K562 (cell line): ENCODE data around the gene NME4. TPM values are rescaled to one million over a fixed set of nuclear protein-coding genes. Genes with fewer than 3 reads are reported as not detected.
A peak's percentile ranks its signal among the peaks of the same experiment; 100 is the strongest.

Experiments
- ATAC-seq: fragments of 200-7000 bp; cut with Tn5 transposase; 3 replicates; pipeline ENCODE4 v1.9.1; 2020; ENCODE audit warnings: moderate library complexity
- BruUV-seq: library from RNA; stranded (reverse); fragments of 400-500 nt; replicated peaks from 2 replicates; lab custom pipeline; 2021; lab: Mats Ljungman, UMichigan
- CTCF ChIA-PET: fragments of 300-600 bp; formaldehyde crosslinking; extraction: SDS; loops from one replicate; lab custom pipeline; 2021; ENCODE audit warnings: low intra/inter-chr PET ratio; lab: Yijun Ruan, JAX
- POLR2A ChIA-PET: fragments of 300-600, 350-650 bp; sonication (Branson Sonifier 250); formaldehyde crosslinking; extraction: SDS; loops from one replicate; lab custom pipeline; 2021; ENCODE audit warnings: antibody characterized with exemption, inconsistent platforms; lab: Yijun Ruan, JAX
- DNase-seq, 4 experiments: peaks; one replicate each; pipeline versions ENCODE4 v3.0.0 to v3.0.0-alpha.2; 2011 to 2018; ENCODE audit warnings: low spot score in 3 of 4, mixed read lengths in 3 of 4; ENCODE audit errors: extremely low read depth in 1 of 4
- FAIRE-seq: peaks from 2 replicates; lab custom pipeline; 2011; peaks lifted over from hg19 to GRCh38; lab: Jason Lieb, UNC
- H2AFZ ChIP-seq: 2 replicates; pipeline ENCODE4 v1.6.0; 2011; ENCODE audit warnings: low read depth, low read length, control low read depth, inconsistent platforms
- H3K27ac ChIP-seq: fragments of 200-600 bp; 3 replicates; pipeline ENCODE4 v1.8.0; 2011; ENCODE audit warnings: low read depth, mild to moderate bottlenecking, control low read depth, inconsistent platforms, low read length, moderate library complexity, mixed read lengths; ENCODE audit errors: extremely low read depth
- H3K27me3 ChIP-seq, 2 experiments: fragments of 300-600 bp in 1 of 2; 2 replicates in 1 of 2; 3 replicates in 1 of 2; pipeline versions ENCODE4 v1.6.0 to v1.8.0; 2011; ENCODE audit warnings: inconsistent platforms in 2 of 2, low read length in 2 of 2, mild to moderate bottlenecking in 1 of 2, mixed read lengths in 1 of 2, moderate library complexity in 1 of 2; ENCODE audit not compliant: control insufficient read depth in 2 of 2, insufficient read depth in 2 of 2
- H3K36me3 ChIP-seq: fragments of 300-600 bp; 3 replicates; pipeline ENCODE4 v1.8.0; 2011; ENCODE audit warnings: mild to moderate bottlenecking, low read length, inconsistent platforms; ENCODE audit not compliant: control insufficient read depth, insufficient read depth
- H3K4me1 ChIP-seq, 2 experiments: fragments of 200-600 bp in 1 of 2; replicated peaks in 1 of 2; 2 replicates in 1 of 2; 3 replicates in 1 of 2; pipeline versions ENCODE4 v1.5.1 to v1.8.0; 2011; ENCODE audit warnings: inconsistent platforms in 2 of 2, low read length in 2 of 2, mild to moderate bottlenecking in 1 of 2, mixed read lengths in 1 of 2, moderate library complexity in 1 of 2; ENCODE audit not compliant: control insufficient read depth in 2 of 2, insufficient read depth in 2 of 2
- H3K4me2 ChIP-seq: 2 replicates; pipeline ENCODE4 v1.6.1; 2011; ENCODE audit warnings: low read length, control low read depth, inconsistent platforms, mixed read lengths; ENCODE audit not compliant: insufficient read depth
- H3K4me3 ChIP-seq: fragments of 200-600 bp; sonication (generic), shearing (Covaris generic); 2 replicates; pipeline ENCODE4 v1.5.1; 2016; ENCODE audit warnings: control low read depth, inconsistent platforms
- H3K79me2 ChIP-seq: fragments of 200-600 bp; 3 replicates; pipeline ENCODE4 v1.8.0; 2011; ENCODE audit warnings: low read length, inconsistent platforms; ENCODE audit not compliant: control insufficient read depth, insufficient read depth
- H3K9ac ChIP-seq, 2 experiments: 2 replicates each; pipeline versions ENCODE4 v1.6.0 to v1.6.1; 2011; ENCODE audit warnings: low read depth in 2 of 2, low read length in 2 of 2, control low read depth in 1 of 2, inconsistent platforms in 1 of 2, mild to moderate bottlenecking in 1 of 2, mixed read lengths in 1 of 2; ENCODE audit not compliant: insufficient read depth in 1 of 2
- H3K9me1 ChIP-seq: one replicate; pipeline ENCODE4 v1.6.0; 2011; ENCODE audit warnings: inconsistent platforms, mild to moderate bottlenecking, low read length, moderate library complexity; ENCODE audit not compliant: control insufficient read depth, insufficient read depth
- H3K9me3 ChIP-seq: replicated peaks from 2 replicates; pipeline ENCODE4 v1.5.1; 2011; ENCODE audit warnings: low read depth, low read length, inconsistent platforms; ENCODE audit not compliant: control insufficient read depth, insufficient read depth
- H4K20me1 ChIP-seq: replicated peaks from 2 replicates; pipeline ENCODE4 v1.6.1; 2011; ENCODE audit warnings: low read length, inconsistent platforms, mixed read lengths; ENCODE audit not compliant: control insufficient read depth, insufficient read depth
- CBX3 ChIP-seq, 2 experiments: IDR thresholded peaks; 1 replicate in 1 of 2; 2 replicates in 1 of 2; pipeline ENCODE4 v1.6.1; 2012; ENCODE audit warnings: inconsistent platforms in 2 of 2, low read length in 2 of 2, borderline replicate concordance in 1 of 2, control low read depth in 1 of 2
- CC2D1A ChIP-seq: fragments of 450-650 bp; IDR thresholded peaks from 2 replicates; pipeline ENCODE4 v1.6.1; 2017; ENCODE audit warnings: mild to moderate bottlenecking
- CREB1 ChIP-seq, 2 experiments: sonication (generic) in 1 of 2; formaldehyde crosslinking in 1 of 2; IDR thresholded peaks; 2 replicates each; pipeline versions ENCODE4 v1.6.1 to v1.8.0; 2012 to 2022; ENCODE audit warnings: inconsistent platforms in 1 of 2, mild to moderate bottlenecking in 1 of 2, missing genetic modification reagents in 1 of 2, moderate library complexity in 1 of 2
- LCOR ChIP-seq: sonication (generic); formaldehyde crosslinking; IDR thresholded peaks from 2 replicates; pipeline ENCODE4 v1.8.0; 2022; ENCODE audit warnings: mild to moderate bottlenecking, missing genetic modification reagents
- MTA3 ChIP-seq: fragments of 450-650 bp; formaldehyde crosslinking; IDR thresholded peaks from 2 replicates; pipeline ENCODE4 v1.6.1; 2017; ENCODE audit warnings: mild to moderate bottlenecking, borderline replicate concordance
- SAFB2 ChIP-seq: fragments of 200-400 bp; formaldehyde crosslinking; IDR thresholded peaks from 2 replicates; pipeline ENCODE4 v1.6.1; 2018; ENCODE audit warnings: borderline replicate concordance, low read length, low read depth, moderate library complexity; ENCODE audit not compliant: severe bottlenecking
- SRF ChIP-seq, 2 experiments: fragments of 250-450, 450-650 bp in 1 of 2; sonication (Bioruptor Pico) in 1 of 2; sonication (generic) in 1 of 2; formaldehyde crosslinking; IDR thresholded peaks; 2 replicates each; pipeline versions ENCODE4 v1.5.0 to v1.5.1; 2020 to 2022; ENCODE audit warnings: mild to moderate bottlenecking in 1 of 2, missing genetic modification reagents in 1 of 2
- STAG1 ChIP-seq: sonication (generic); formaldehyde crosslinking; IDR thresholded peaks from 2 replicates; pipeline ENCODE4 v1.5.0; 2020; ENCODE audit warnings: missing genetic modification reagents, borderline replicate concordance
- ZEB2 ChIP-seq: fragments of 450-650 bp; IDR thresholded peaks from 2 replicates; pipeline ENCODE4 v1.6.1; 2016
- ZHX1 ChIP-seq: fragments of 150-350 bp; conservative IDR thresholded peaks from 2 replicates; pipeline ENCODE4 v1.6.1; 2014; ENCODE audit warnings: low read length
- ZKSCAN1 ChIP-seq: fragments of 150-350 bp; IDR thresholded peaks from 2 replicates; pipeline ENCODE4 v1.6.1; 2016; ENCODE audit warnings: low read depth, low read length
- ZNF280A ChIP-seq: fragments of 450-650 bp; IDR thresholded peaks from 2 replicates; pipeline ENCODE4 v1.6.1; 2018; ENCODE audit warnings: mild to moderate bottlenecking, low read depth; ENCODE audit not compliant: partially characterized antibody
- WGBS: fragments of 100-300 bp; shearing (Covaris generic); methylation state at CpG from one replicate; pipeline ENCODE4 v1.1.6; 2016; ENCODE audit warnings: low coverage, mixed read lengths; ENCODE audit not compliant: insufficient coverage; ENCODE audit errors: missing lambda C conversion rate; 5-methylcytosine and 5-hydroxymethylcytosine counted together
- in situ Hi-C: fragments of 300-500 bp; cut with MboI; formaldehyde crosslinking; loops from 4 replicates; pipeline ENCODE4 v1.15.0; 2018; ENCODE audit warnings: inconsistent platforms, mixed read lengths
- intact Hi-C: fragments of 100-400 bp; cut with micrococcal nuclease; formaldehyde crosslinking; loops from 2 replicates; pipeline ENCODE4 v1.14.2; 2022
- polyA plus RNA-seq, 8 experiments: library from polyadenylated mRNA; depleted of rRNA in 4 of 8; stranded (reverse) in 5 of 8; unstranded in 3 of 8; fragments of >200 nt; fragmentation: Nextera tagmentation in 2 of 8; fragmentation: Illumina TruSeq in 1 of 8; extraction: Ambion mirVana in 2 of 8; extraction: Trizol in 1 of 8; gene quantifications; 2 replicates each; pipeline versions ENCODE4 v1.2.1 to v1.2.3, GENCODE V29; 2011 to 2014; ENCODE audit warnings: inconsistent platforms in 1 of 8, missing spikeins in 1 of 8
- total RNA-seq, 7 experiments: library from RNA; depleted of rRNA in 6 of 7; stranded (reverse); fragments of >200 nt in 6 of 7; fragmentation: Illumina TruSeq in 2 of 7; extraction: Trizol in 2 of 7; gene quantifications; 2 replicates each; pipeline versions ENCODE4 v1.2.1 to v1.2.3, GENCODE V29; 2011 to 2021; ENCODE audit warnings: low replicate concordance in 1 of 7
- TF ChIP-seq, protein P1 (sequence below): sonication (generic); IDR thresholded peaks from 2 replicates; pipeline ENCODE4 v1.6.1; 2016
- TF ChIP-seq, protein P2 (sequence below): fragments of 200-800 bp; sonication (Bioruptor generic); IDR thresholded peaks from 2 replicates; pipeline ENCODE4 v1.6.1; 2017; ENCODE audit warnings: missing genetic modification characterization, missing compliant biosample characterization

NME4 gene
- total and polyA plus RNA-seq, 9 of the 15 experiments (the other 6 are each of a cell fraction or from before 2014, with no cell fraction given) = 15.4 to 264 (median 139) TPM

DNA sequence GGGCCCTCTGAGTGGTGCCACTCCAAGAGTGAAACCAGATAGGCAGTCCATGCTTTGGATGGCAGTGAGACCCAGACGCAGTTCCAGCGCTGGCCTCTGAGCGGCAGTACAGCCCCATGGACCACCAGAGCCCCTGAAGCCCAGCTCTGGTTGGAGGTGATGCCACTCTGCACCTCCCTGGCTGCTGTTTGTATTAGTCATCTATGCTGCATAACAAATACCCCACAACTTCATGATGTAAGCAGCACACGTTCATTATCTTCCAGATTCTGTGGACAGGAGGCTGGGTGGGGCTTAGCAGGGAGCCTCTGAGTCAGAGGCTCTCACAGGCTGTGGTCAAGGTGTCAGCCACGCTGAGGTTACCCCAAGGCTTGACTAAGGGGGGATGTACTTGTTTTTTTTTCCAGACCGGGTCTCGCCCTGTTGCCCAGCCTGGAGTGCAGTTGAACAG lies 5.1 kb upstream of the NME4 start:
- no TSS peak for BruUV-seq
- H3K4me2 ChIP-seq = no peak overlapping the region
- H3K79me2 ChIP-seq = peaks cover 18% of the 10 kb centered on the region
- ChIA-PET POLR2A (interaction anchor here (0.5 to 1.0 kb wide), 2 partner anchors 24 to 229 kb away, joined by 3 read pairs; no protein-coding TSS in a partner anchor), CTCF (interaction anchor here (0.7 kb wide), 1 partner anchor 349 kb away, joined by 4 read pairs; the partner anchor contains the start of gene CIAO3)
- H2AFZ ChIP-seq = no peak overlapping the region
- peak; percentile 54 for FAIRE-seq
- in situ Hi-C loops (loop anchor here (10.0 kb wide), 1 partner anchor 283 kb away; the partner anchor contains the start of gene RHBDL1), intact Hi-C loops (loop anchor here (10.0 kb wide), 2 partner anchors 93 to 273 kb away; partner anchors contain the start of gene RHOT2)
- no peak overlapping the region for H3K9ac ChIP-seq
- H3K9me3 ChIP-seq = peaks cover 3% of the 10 kb centered on the region; the same call in 1 of the 2 replicates
- H3K4me3 ChIP-seq = no peak overlapping the region
- 72% methylated on average over 7 of the region's 7 CpGs for WGBS
- no peaks in the 10 kb centered on the region for H3K36me3 ChIP-seq
- no peak overlapping the region for H3K27ac ChIP-seq
- H3K4me1 ChIP-seq = peaks cover 7 to 42% of the 10 kb centered on the region in 2 experiments
- H3K27me3 ChIP-seq = no peaks in the 10 kb centered on the region
- H3K9me1 ChIP-seq = no peaks in the 10 kb centered on the region
- ATAC-seq = peak; percentile 72
- DNase-seq = peak; percentile 56 to 76 (median 68)
- no peaks in the 10 kb centered on the region for H4K20me1 ChIP-seq
- TF ChIP-seq ZKSCAN1 = peak; percentile 68; the same call in 1 of the 2 replicates
- no peak for TF ChIP-seq SRF (CRISPR knock-in tag; IDR thresholded peaks at IDR 0.05)
- 0 out of 2 replicates have a peak, but pooled peaks have one; percentile 64 for TF ChIP-seq MTA3
- TF ChIP-seq, protein P1, sequence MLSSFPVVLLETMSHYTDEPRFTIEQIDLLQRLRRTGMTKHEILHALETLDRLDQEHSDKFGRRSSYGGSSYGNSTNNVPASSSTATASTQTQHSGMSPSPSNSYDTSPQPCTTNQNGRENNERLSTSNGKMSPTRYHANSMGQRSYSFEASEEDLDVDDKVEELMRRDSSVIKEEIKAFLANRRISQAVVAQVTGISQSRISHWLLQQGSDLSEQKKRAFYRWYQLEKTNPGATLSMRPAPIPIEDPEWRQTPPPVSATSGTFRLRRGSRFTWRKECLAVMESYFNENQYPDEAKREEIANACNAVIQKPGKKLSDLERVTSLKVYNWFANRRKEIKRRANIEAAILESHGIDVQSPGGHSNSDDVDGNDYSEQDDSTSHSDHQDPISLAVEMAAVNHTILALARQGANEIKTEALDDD = no peak
- TF ChIP-seq CBX3 (IDR thresholded peaks at IDR 0.05; ENCODE audit: borderline replicate concordance in 1 of 2, low read length in 2 of 2) = peak in 1 of 2 experiments; percentile 100; a peak in 2 of 3 replicates
- TF ChIP-seq CREB1 (IDR thresholded peaks at IDR 0.05) = no peak
- peak; percentile 45; the same call in 1 of the 2 replicates for TF ChIP-seq CREB1 (CRISPR knock-in tag; IDR thresholded peaks at IDR 0.05)
- peak; percentile 77 for TF ChIP-seq STAG1 (CRISPR knock-in tag)
- peak; percentile 78 for TF ChIP-seq ZNF280A
- no peak for TF ChIP-seq SAFB2
- peak; percentile 37; the same call in 1 of the 2 replicates for TF ChIP-seq LCOR
- peak; percentile 43; the same call in 1 of the 2 replicates for TF ChIP-seq ZEB2
- TF ChIP-seq, protein P2, sequence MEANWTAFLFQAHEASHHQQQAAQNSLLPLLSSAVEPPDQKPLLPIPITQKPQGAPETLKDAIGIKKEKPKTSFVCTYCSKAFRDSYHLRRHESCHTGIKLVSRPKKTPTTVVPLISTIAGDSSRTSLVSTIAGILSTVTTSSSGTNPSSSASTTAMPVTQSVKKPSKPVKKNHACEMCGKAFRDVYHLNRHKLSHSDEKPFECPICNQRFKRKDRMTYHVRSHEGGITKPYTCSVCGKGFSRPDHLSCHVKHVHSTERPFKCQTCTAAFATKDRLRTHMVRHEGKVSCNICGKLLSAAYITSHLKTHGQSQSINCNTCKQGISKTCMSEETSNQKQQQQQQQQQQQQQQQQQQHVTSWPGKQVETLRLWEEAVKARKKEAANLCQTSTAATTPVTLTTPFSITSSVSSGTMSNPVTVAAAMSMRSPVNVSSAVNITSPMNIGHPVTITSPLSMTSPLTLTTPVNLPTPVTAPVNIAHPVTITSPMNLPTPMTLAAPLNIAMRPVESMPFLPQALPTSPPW = peak; percentile 44; the same call in 1 of the 2 replicates
- no peak for TF ChIP-seq ZHX1
- peak; percentile 44; the same call in 1 of the 2 replicates for TF ChIP-seq CC2D1A
